H9 (cell line): Measurements from ENCODE around the gene SIPA1L3. TPM values are rescaled to one million over a fixed set of nuclear protein-coding genes. Genes with fewer than 3 reads are reported as not detected.

Experiments
- DNase-seq: peaks from one replicate; pipeline ENCODE4 v3.0.0-alpha.2; 2017
- H2AFZ ChIP-seq: one replicate; pipeline ENCODE4 v1.6.1; 2013; ENCODE audit warnings: mild to moderate bottlenecking, low read length, control low read depth, moderate library complexity
- H2AK5ac ChIP-seq: 2 replicates; pipeline ENCODE4 v1.6.1; 2013; ENCODE audit warnings: low read length, control low read depth, mixed read lengths; ENCODE audit not compliant: insufficient read length
- H2BK120ac ChIP-seq: one replicate; pipeline ENCODE4 v1.6.1; 2013; ENCODE audit warnings: low read depth, mild to moderate bottlenecking, low read length, control low read depth, inconsistent platforms; ENCODE audit not compliant: poor library complexity, severe bottlenecking
- H2BK12ac ChIP-seq: 2 replicates; pipeline ENCODE4 v1.6.1; 2013; ENCODE audit warnings: low read length, control low read depth, mixed read lengths, low read depth; ENCODE audit not compliant: insufficient read length
- H2BK15ac ChIP-seq: 2 replicates; pipeline ENCODE4 v1.6.1; 2013; ENCODE audit warnings: low read depth, low read length, control low read depth
- H2BK20ac ChIP-seq: one replicate; pipeline ENCODE4 v1.6.1; 2013; ENCODE audit warnings: low read depth, mild to moderate bottlenecking, low read length, control low read depth, inconsistent platforms; ENCODE audit not compliant: poor library complexity, severe bottlenecking
- H2BK5ac ChIP-seq: 2 replicates; pipeline ENCODE4 v1.6.1; 2013; ENCODE audit warnings: low read length, control low read depth, mixed read lengths; ENCODE audit not compliant: insufficient read length
- H3K14ac ChIP-seq: 2 replicates; pipeline ENCODE4 v1.6.1; 2013; ENCODE audit warnings: low read length, control low read depth; ENCODE audit not compliant: insufficient read depth
- H3K18ac ChIP-seq: 2 replicates; pipeline ENCODE4 v1.6.1; 2013; ENCODE audit warnings: low read depth, mild to moderate bottlenecking, mixed read lengths, low read length, control low read depth; ENCODE audit not compliant: insufficient read length
- H3K23ac ChIP-seq: 2 replicates; pipeline ENCODE4 v1.6.1; 2013; ENCODE audit warnings: low read length, control low read depth, mixed read lengths, low read depth; ENCODE audit not compliant: insufficient read length
- H3K23me2 ChIP-seq: 2 replicates; pipeline ENCODE4 v1.6.1; 2013; ENCODE audit warnings: low read depth, mild to moderate bottlenecking, mixed read lengths, low read length, control low read depth; ENCODE audit not compliant: insufficient read length, poor library complexity, severe bottlenecking
- H3K27ac ChIP-seq: 2 replicates; pipeline ENCODE4 v1.5.1; 2013; ENCODE audit warnings: low read length, control low read depth, mixed read lengths, low read depth; ENCODE audit not compliant: insufficient read length
- H3K27me3 ChIP-seq: 2 replicates; pipeline ENCODE4 v1.6.1; 2013; ENCODE audit warnings: low read length, control low read depth, inconsistent platforms; ENCODE audit not compliant: insufficient read depth
- H3K4ac ChIP-seq: 2 replicates; pipeline ENCODE4 v1.6.1; 2013; ENCODE audit warnings: low read depth, mild to moderate bottlenecking, control low read depth, inconsistent platforms, low read length, moderate library complexity
- H3K4me1 ChIP-seq: 2 replicates; pipeline ENCODE4 v1.6.1; 2013; ENCODE audit warnings: low read length, control low read depth, inconsistent platforms; ENCODE audit not compliant: insufficient read depth
- H3K4me2 ChIP-seq: 2 replicates; pipeline ENCODE4 v1.6.1; 2013; ENCODE audit warnings: low read length, control low read depth, mixed read lengths; ENCODE audit not compliant: insufficient read length, insufficient read depth
- H3K56ac ChIP-seq: 2 replicates; pipeline ENCODE4 v1.6.1; 2013; ENCODE audit warnings: low read depth, mild to moderate bottlenecking, mixed read lengths, low read length, control low read depth; ENCODE audit not compliant: insufficient read length
- H3K79me1 ChIP-seq: 2 replicates; pipeline ENCODE4 v1.6.1; 2013; ENCODE audit warnings: low read depth, mild to moderate bottlenecking, moderate library complexity, low read length, control low read depth, inconsistent platforms; ENCODE audit not compliant: insufficient read depth, poor library complexity, severe bottlenecking
- H3K79me2 ChIP-seq: 2 replicates; pipeline ENCODE4 v1.6.1; 2013; ENCODE audit warnings: low read length, control low read depth, inconsistent platforms; ENCODE audit not compliant: insufficient read depth
- H3K9ac ChIP-seq: 2 replicates; pipeline ENCODE4 v1.6.1; 2013; ENCODE audit warnings: low read length, control low read depth, mixed read lengths; ENCODE audit not compliant: insufficient read length; ENCODE audit errors: extremely low read depth
- H3K9me3 ChIP-seq: one replicate; pipeline ENCODE4 v1.6.1; 2013; ENCODE audit warnings: low read depth, low read length, inconsistent platforms; ENCODE audit not compliant: control insufficient read depth
- H3T11ph ChIP-seq: one replicate; pipeline ENCODE4 v1.6.1; 2013; ENCODE audit warnings: mild to moderate bottlenecking, low read length, control low read depth, inconsistent platforms
- H4K20me1 ChIP-seq: one replicate; pipeline ENCODE4 v1.6.1; 2013; ENCODE audit not compliant: control insufficient read depth, insufficient read length, insufficient read depth
- H4K5ac ChIP-seq: 2 replicates; pipeline ENCODE4 v1.6.1; 2013; ENCODE audit warnings: low read depth, mild to moderate bottlenecking, mixed read lengths, low read length, control low read depth; ENCODE audit not compliant: insufficient read length
- H4K8ac ChIP-seq: replicated peaks from 2 replicates; pipeline ENCODE4 v1.6.1; 2013; ENCODE audit warnings: low read length, control low read depth, mixed read lengths, low read depth; ENCODE audit not compliant: insufficient read length
- H4K91ac ChIP-seq: 2 replicates; pipeline ENCODE4 v1.6.1; 2013; ENCODE audit warnings: low read depth, mild to moderate bottlenecking, moderate library complexity, mixed read lengths, low read length, control low read depth; ENCODE audit not compliant: insufficient read length
- H3K27ac Mint-ChIP-seq, 3 experiments: 2 replicates in 2 of 3; 3 replicates in 1 of 3; pipeline ENCODE4 v1.8.0; 2020 to 2021; ENCODE audit warnings: mixed read lengths in 3 of 3, mild to moderate bottlenecking in 1 of 3, moderate library complexity in 1 of 3
- H3K27me3 Mint-ChIP-seq: 2 replicates; pipeline ENCODE4 v1.8.0; 2021; ENCODE audit warnings: low read depth, mild to moderate bottlenecking, moderate library complexity, mixed read lengths
- H3K36me3 Mint-ChIP-seq, 3 experiments: 2 replicates in 2 of 3; 3 replicates in 1 of 3; pipeline ENCODE4 v1.8.0; 2020 to 2021; ENCODE audit warnings: low read depth in 3 of 3, mixed read lengths in 3 of 3; ENCODE audit not compliant: insufficient read depth in 1 of 3
- H3K4me1 Mint-ChIP-seq, 2 experiments: 2 replicates each; pipeline ENCODE4 v1.8.0; 2020; ENCODE audit warnings: mixed read lengths in 2 of 2
- H3K4me3 Mint-ChIP-seq, 2 experiments: 2 replicates in 1 of 2; 3 replicates in 1 of 2; pipeline ENCODE4 v1.8.0; 2020 to 2021; ENCODE audit warnings: mild to moderate bottlenecking in 2 of 2, mixed read lengths in 2 of 2, moderate library complexity in 1 of 2
- H3K9me3 Mint-ChIP-seq, 2 experiments: 2 replicates in 1 of 2; 3 replicates in 1 of 2; pipeline ENCODE4 v1.8.0; 2020; ENCODE audit warnings: mild to moderate bottlenecking in 2 of 2, mixed read lengths in 2 of 2, moderate library complexity in 1 of 2
- CTCF ChIP-seq: fragments of 200-600 bp; sonication (generic); conservative IDR thresholded peaks from 3 replicates; pipeline ENCODE4 v1.8.0; 2021; ENCODE audit warnings: antibody characterized with exemption, mild to moderate bottlenecking
- WGBS: extraction: QIAGEN DNeasy Blood & Tissue Kit; methylation state at CpG from one replicate; pipeline ENCODE4 v1.1.7; 2013; ENCODE audit warnings: missing lambda C conversion rate, low lambda C conversion rate, mixed read lengths; ENCODE audit not compliant: insufficient read length; ENCODE audit errors: extremely low coverage; 5-methylcytosine and 5-hydroxymethylcytosine counted together
- total RNA-seq: library from RNA; stranded (reverse); gene quantifications from 2 replicates; pipeline ENCODE4 v1.2.1, GENCODE V29; 2021

The SIPA1L3 gene
- total RNA-seq, 1 experiment from 2014 or later, result 40.1 TPM

GRCh38 chr19:38042132-38042531, 135.1 kb downstream of the SIPA1L3 start:
- peaks cover 38 to 49% of the 10 kb centered on the region in 2 experiments for H3K4me1 Mint-ChIP-seq
- no peak overlapping the region for H2BK5ac ChIP-seq
- H3K56ac ChIP-seq, result no peak overlapping the region
- H3K9me3 Mint-ChIP-seq, result peaks cover 3 to 4% of the 10 kb centered on the region in 2 experiments; a peak in 3 of 5 replicates
- H3K18ac ChIP-seq, result no peak overlapping the region
- H3K23me2 ChIP-seq, result peaks cover 3% of the 10 kb centered on the region
- no peak for DNase-seq
- H3K4ac ChIP-seq, result no peak overlapping the region
- TF ChIP-seq CTCF, result no peak
- H3K9ac ChIP-seq, result no peak overlapping the region
- no peak overlapping the region for H3K27ac Mint-ChIP-seq
- no peak overlapping the region for H3K14ac ChIP-seq
- H3K79me2 ChIP-seq, result peaks cover 1% of the 10 kb centered on the region; the same call in 1 of the 2 replicates
- H3K36me3 Mint-ChIP-seq, result peaks cover 4% of the 10 kb centered on the region in 3 experiments; a peak in 4 of 7 replicates
- H2BK120ac ChIP-seq, result no peak overlapping the region
- no peak overlapping the region for H3K4me2 ChIP-seq
- H2BK12ac ChIP-seq, result no peak overlapping the region
- H4K5ac ChIP-seq, result no peak overlapping the region
- no peak overlapping the region for H2BK20ac ChIP-seq
- H4K20me1 ChIP-seq, result no peaks in the 10 kb centered on the region
- no peaks in the 10 kb centered on the region for H3K79me1 ChIP-seq
- H3K27me3 ChIP-seq, result no peaks in the 10 kb centered on the region
- H2AFZ ChIP-seq, result no peak overlapping the region
- peaks cover 1% of the 10 kb centered on the region; the same call in 1 of the 2 replicates for H3K4me1 ChIP-seq
- no CpG with 5 or more reads among the region's 2 CpGs for WGBS
- no peak overlapping the region; a peak in 1 of 5 replicates for H3K4me3 Mint-ChIP-seq
- H4K8ac ChIP-seq, result no peak overlapping the region
- no peak overlapping the region for H2BK15ac ChIP-seq
- H4K91ac ChIP-seq, result no peak overlapping the region
- H3T11ph ChIP-seq, result no peak overlapping the region
- no peaks in the 10 kb centered on the region for H3K9me3 ChIP-seq
- H3K27ac ChIP-seq, result no peak overlapping the region
- no peaks in the 10 kb centered on the region for H3K27me3 Mint-ChIP-seq
- H2AK5ac ChIP-seq, result no peak overlapping the region
- no peak overlapping the region for H3K23ac ChIP-seq
